HG02943 (cell line): Measurements from ENCODE around the gene TMEM170B.
A peak's percentile ranks its signal among the peaks of the same experiment; 100 is the strongest.

Experiments used
- ATAC-seq: cut with Tn5 transposase; IDR thresholded peaks from one replicate; pipeline ENCODE4 v1.9.1; 2021; ENCODE audit warnings: mild to moderate bottlenecking, low read depth, moderate library complexity; ENCODE audit not compliant: unreplicated experiment

Gene TMEM170B, protein sequence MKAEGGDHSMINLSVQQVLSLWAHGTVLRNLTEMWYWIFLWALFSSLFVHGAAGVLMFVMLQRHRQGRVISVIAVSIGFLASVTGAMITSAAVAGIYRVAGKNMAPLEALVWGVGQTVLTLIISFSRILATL

DNA sequence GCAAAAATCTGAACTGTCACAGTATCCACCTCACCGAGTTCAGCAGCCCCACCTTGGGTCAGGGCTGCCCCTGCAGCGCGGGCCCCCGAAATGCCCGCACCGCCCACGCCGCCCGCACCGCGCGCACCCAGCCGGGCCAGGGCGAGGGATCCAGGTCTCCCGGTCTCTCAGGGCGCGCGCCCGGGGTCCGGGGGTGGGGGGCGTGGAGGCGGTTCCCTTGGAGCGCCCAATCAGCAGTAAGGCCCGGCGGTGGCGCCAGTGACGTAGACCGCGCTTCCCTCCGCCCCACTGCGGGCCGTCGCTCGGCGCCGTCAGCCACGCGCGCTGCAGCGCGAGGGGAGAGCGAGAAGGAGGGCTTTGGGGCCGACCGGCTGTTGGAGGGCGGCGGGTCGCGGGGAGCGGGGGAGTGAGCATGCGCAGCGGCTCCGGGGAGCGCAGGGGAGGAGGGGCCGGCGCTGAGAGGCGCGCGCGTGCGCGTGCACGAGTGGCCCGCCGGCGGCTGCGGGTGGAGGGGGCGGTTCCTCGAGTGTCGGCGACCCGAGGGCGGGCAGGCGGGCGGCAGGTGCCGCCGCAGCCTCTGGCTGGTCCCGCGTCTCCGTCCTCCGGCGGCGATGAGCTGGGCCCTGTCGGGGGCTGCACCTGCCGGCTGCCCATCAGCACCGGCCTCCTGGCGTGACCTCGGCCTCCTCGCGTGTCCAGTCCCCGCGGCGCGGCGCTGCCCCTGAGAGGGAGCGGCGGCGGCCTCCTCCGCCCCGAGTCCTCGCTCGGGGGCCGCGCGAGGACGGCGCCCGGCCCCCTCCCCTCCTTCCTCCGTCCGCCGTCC, at the start of gene TMEM170B:
Gene TMEM170B, plus strand, starts transcription at position 521 of the 823 bp plus-strand sequence. CDS start 529 bp downstream, outside the sequence.
- ATAC-seq: peak; percentile 93

DNA sequence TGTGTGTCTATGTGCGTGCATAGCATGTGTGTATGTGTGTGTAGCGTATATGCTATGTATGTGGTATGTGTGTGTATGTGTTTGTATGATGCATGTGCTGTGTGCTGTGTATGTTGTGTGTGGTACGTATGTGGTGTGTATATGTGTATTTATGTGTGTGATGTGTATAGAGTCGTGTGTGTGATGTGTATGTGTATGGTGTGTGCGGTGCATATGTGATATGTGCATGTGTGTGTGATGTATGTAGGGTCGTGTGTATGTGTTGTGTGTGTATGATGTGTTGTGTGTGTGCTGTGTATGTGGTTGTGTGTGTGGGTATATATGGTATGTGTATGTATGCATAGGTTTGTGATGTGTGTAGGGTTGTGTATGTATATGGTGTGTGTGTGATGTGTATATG, 46.6 kb upstream of the TMEM170B start:
- ATAC-seq: no peak

DNA sequence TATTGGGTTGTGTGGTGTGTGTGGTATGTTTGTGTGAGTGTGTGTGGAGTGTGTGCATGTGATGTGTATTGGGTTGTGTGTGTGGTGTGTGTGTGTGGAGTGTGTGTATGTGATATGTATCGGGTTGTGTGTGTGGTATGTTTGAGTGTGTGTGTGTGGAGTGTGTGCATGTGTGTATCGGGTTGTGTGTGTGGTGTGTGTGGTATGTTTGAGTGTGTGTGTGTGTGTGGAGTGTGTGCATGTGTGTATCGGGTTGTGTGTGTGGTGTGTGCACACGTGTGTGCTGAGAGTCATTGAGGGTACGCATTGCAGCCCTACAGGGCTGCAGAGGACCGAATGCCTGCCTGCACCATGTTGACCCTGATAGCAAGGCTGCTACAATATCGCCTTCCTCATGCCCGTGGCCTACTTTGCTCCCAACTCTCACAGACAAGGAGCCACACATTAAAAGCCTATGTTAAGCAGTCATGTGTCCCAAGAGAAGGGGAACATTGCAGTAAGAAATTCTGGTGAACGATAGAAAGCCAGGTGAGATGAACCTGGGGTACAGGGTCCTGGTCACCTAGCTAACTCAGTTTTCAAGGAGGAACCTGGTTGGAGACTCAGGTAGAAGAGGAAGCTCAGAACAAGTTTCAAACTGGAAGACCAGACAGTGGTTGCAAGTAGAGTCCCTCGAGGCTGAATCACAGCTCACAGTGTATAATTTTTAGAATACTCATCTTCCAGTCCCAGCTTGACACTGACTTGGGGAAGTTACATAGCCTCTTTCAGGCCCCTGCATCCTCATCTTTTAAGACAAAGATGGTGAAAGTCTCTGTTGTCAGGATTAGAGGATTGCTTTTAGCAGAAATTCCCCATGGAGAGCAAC, 45.7 kb upstream of the TMEM170B start:
- no peak for ATAC-seq

DNA sequence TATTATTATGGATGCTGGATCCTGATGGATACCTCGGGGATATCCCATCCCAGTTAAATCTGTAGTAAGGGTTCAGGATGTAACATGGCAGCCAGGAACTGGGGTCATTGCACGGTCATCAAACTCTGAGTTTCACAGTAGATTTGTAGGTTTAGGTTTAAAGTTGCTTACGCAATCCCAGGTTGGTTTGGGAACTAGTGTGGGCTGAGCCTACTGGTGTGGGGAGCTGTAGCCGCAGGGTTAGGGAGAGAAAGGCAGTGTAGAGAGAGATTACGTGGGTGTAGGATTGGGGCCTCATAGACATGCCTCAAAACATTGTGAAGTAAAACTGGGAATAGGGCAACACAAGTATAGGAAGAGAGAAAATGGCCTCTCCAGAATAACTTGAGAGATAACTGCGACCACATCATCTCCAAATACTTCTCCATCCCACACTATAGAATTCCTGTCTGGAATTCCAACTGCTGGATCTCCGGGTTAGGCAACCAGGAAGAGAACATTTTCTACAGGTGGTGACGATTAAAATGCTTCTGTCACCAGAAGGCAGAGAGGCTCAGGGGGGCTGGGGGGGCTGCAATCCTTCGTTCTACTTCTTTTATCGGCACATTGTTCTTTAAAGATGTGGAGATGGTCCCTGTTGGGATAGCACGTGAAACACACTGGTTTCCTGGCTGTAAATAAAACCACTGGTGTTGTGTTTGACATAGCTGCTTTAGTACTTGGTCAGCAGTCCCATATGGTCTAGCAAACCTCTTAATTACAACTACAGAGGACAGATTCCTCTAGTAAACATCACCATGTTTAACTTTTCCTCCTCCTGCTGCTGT, 44.9 kb upstream of the TMEM170B start:
- ATAC-seq: no peak

DNA sequence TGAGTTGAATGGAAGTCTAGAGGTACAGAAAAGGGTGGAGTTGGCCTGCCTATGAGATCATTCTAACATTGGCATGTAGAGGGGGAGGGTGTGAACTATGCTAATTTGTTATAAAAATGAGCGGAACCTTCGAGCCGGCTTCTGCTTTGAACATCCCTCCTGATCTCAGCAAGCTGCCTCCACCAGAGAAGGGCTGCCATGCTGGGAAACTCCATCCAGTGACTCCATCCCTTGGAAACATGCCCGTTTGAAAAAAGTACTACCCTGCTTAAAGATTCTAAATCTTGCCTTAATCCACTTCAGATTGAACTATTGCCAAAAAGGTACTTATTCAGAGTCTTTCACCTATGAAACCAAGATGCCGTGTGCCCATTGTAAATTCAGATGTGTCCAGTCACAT, 43.6 kb upstream of the TMEM170B start:
- ATAC-seq: no peak

DNA sequence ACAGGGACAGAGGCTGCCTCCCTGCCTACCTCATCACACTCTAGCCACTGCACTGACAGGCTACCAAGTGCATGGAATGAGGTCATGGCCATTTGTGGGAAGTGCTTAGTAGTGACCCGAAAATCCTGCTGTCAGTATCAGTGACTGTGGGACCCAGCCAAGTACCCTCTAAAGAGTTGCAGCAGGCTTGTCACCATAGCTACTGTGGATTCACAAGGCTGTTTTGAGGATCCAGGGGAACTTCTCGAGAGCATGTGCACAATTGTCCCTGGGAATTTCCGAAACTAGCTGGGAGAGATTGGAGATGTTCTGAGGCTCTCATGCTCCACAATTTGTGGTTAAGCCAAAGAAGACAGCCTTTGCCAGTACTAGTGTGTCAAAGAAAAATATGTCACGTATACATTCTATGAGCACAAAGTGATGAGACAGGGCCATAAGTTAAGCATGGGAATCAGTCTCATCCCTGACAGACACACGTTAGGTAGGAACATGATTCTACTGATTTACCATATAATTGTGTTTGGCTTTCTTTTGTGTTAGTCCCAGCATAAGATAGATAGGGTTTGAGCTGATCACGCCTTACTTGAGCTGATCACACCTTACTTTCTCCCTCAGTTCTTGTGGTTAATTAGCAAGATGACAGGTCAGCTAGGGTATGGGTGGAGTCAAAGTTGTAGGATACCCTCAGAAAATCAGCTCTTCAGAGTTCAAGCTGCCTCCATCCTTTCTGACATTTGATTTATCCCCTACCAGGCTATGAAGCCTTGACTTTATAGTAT, 42.6 kb upstream of the TMEM170B start:
- ATAC-seq: no peak

DNA sequence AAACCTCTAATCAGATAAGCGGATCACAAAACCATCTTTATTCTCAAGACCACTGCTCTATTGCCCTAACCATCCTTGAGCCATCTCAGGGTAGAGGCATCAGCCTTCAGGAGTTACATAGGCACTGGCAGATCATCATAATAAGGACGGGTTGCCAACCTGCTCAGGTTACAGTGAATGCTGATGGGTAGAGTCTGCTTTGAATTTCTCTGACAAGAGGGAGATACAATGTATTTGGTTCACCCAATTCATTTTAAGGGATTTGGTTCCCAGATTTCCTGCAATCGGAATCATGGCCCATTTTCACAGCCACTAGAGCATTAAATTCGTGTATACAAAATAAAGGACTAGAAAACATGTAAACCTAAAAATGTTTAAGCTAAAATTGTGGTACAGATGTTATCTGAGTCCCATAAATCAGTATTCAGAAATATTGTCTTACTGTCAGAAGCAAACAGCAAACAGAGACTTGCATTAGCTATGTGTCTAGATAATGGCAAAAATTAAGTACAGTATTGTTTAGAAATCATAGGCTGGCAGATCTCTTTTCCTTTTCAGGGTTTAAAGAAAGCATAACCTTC, 41.9 kb upstream of the TMEM170B start:
- no peak for ATAC-seq

DNA sequence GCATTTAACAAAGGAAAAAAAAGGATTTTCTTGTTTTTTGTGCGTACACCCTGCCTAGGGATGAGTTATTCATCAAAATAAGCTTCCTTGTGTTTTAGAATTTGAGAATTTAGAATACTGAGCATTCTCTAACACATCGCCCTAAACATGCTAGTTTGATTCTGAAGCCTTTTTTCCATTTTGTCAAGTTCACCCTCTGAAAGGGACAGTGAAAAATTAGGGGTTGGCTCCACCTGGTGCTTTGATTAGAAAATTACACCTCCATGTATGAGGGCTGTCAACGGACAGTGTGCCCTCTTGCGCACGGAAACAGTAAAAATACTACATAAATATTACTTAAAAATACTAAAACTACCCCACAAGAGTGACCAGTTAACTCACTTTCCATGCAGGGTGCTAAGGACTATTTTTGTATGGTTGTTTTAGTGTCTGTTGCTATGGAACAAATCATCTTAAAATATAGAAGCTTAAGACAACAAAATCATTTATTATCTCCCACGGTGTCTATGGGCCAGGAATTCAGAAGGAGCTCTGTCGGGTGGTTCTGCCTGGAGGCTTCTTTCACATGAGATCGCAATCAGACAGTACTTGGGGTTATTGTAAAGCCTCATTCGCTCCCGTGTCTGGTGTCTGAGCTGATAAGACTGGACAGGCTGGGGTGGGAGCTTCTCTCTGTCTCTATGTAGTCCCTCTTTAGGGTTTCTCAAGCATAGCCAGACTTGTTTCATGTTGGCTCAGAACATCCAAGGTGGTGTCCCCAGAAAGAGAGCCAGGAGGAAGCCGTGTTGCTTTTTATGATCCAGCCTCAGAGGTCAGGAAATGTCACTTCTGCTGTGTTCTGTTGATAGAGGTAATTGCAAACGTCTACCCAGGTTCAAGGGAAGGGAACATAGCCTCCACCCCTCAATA, 41.1 kb upstream of the TMEM170B start:
- no peak for ATAC-seq

DNA sequence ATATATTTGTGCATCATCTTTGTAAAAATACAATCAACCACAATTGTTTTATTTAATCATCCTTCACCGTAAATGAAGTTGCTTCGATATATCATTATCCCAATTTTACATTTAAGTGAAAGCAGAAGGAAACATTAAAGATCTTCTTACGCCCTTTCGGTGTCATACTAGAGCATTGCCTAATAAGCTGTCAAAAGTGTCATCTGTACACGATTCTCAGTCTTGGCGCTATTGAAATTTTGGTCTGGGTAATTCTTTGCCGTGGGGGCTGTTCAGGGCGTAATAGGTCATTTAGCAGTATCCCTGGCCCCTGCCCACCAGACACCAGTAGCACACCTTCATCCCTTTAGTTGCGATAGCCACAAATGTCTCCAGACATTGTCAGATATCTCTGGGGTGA, 40.4 kb upstream of the TMEM170B start:
- ATAC-seq: no peak

DNA sequence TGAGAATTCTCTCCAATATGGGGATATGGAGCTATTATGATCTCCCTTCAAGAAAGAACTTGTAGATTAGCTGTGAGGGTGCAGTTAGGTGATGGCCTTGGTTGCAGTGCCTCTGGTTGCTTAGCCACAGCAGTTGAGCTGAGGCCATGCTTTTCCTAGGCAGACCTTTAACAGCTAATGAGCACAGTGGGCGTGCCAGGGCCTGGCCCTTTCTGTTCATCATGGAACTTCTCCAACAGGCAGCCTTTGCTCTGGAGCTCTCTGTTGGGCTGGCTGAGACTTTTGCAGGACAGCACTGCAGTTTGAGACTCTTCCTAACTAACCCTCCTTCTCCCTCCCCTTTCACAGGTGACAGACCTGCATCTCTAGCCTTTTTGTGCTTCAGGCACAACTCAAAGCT, 39.7 kb upstream of the TMEM170B start:
- ATAC-seq: no peak

DNA sequence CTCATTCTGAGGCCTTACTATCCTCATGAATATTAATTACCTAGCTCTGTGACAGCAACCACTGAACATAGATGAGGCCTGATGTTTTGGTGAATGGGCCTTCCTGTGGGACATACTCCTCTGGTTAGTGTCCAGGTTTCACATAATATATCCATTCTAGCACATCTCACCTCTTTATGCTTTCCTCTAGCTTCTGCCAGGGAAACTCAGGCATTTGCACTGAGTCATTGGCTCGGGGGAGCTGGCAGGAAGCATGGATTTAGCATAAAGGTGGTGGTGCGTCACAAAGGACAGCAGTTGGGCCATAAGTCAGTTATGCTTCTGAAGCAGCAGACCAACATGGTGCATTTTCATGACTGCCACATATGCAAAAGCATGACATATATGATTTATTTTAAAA, 37.5 kb upstream of the TMEM170B start:
- no peak for ATAC-seq

DNA sequence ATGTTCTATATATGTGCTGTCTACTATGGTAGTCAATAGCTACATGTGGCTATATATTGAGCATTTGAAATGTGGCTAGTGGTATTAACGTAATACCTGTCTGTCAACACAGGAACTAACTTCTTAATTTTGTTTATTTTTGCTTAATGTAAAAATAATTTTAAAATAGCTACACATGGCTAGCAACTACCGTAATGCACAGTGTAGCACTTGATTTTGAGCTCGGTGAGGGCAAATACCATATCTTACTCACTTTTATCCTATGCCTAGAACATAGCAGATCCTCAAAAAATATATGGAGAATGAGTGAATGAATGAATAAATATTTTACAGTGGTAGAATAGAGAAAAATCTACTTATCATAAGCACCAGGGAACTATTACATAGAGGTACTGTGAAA, 28.1 kb upstream of the TMEM170B start:
- no peak for ATAC-seq

DNA sequence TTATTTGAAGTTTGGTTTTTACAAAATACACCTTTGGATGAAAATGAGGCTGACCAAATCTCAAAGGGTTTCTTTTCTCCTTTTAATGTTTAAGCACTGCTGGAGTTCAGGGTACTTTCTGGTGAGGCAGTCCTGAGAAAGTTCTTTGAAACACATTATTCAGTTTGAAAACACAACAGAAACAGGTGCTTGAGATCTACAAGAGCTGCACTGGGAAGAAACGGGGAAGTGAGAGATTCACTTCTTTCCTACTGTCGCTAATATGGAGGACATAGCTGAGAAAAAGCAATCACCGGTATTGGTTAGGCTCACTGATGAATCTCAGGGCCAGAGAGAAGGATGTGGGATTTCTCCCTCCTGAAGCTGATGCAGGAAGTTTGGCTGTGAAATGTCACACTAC, 22.9 kb upstream of the TMEM170B start:
- ATAC-seq: peak; percentile 78

DNA sequence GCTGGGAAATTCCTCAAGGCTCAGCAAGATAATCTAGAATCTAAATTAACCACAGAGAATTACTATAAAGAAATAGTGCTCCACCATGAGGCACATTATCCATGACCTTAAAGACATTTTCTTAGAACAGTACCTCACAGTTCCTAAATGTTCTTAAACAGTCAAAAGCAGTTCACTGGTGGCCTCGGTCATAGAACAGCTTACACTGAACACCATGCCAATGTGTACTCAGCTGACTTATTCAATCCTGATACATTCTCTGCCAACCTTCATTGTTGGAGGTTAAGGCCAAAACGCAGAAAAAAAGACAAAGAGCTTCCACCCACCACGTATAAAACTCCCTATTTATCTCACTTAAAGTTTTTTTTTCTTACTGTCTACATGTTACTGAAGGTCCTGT, 21.8 kb upstream of the TMEM170B start:
- ATAC-seq: no peak

DNA sequence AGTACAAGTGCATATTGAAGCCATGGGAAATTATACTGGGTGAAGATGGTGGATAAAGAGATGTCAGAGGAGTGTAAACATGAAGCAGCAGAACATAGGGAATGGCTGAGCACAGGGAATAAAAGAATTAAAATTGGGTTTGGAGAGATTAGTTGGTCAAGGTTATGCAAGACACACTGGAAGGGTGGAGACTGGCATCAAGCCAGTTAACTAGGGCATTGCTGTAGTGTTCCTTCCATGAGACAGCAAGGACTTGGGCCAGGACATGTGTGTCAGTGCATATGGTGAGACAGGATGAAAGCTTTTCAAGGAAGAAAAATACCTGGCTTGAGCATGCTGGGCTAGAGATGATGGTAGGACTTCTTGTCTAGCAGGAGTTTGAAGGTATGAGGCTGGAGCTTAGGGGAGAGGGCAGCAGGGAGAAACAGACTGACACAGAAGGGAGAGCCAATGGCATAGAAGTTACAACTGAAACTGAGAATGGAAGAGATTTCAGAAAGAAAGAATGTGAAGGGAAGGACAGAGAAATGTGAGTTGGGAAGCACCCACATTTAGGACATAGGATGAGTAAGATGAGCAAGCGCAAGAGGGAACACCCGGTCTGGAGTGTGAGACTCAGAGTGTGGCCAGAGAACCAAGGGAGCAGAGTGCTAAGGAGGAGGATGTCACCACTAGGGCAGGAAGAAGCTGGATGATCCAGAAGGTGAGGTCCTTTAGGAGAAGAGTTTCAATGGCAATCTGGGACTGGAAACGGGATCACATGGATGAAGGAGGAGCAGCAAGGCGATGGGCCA, 14.5 kb upstream of the TMEM170B start:
- ATAC-seq: no peak

DNA sequence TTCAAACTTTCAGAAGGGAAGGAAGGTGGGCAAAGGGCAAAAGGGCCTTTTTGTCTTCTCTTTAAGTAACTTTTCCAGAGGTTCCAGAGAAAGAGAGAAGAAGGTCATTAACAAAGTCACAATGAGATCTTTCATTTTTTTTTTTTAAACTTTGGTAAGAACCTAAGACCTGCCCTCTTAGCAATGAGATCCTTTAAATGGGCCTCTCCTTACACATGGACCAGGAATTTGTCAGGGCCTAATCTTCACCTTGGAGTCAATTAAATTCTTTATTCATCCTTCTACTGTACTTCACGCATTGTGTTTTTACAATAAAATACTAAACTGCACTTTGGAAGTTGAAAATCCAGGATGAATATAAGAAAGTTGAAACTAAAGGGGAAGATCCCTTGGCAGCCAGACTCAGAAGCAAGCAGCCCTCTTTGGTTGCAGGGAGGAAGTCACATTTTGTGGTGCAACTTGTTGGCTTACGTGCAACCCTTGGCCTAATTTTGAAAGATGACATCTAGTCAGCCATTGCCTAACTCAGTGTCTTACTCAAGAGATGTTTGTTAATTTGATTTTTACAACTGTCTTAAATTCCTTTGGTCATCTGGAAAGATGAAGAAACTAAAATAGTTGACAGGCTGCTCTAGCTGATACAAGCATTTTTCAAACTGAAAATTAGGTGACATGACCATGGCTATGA, 11.9 kb upstream of the TMEM170B start:
- no peak for ATAC-seq

DNA sequence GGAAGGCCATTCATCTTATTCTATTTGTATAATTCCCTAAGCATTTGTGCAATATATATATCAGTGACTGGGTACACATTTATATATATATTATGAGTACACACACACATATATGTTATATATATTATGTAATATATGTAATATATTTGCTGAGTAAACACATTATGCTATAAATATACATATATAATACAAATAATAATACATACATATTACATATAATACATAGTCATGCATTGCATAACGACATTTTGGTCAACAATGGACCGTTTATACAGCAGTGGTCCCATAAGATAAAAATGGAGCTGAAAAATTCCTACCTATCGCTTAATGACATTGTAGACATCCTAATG, 11.4 kb upstream of the TMEM170B start:
- no peak for ATAC-seq
